ENCODE data around the gene RPL19.

Gene RPL19

DNA sequence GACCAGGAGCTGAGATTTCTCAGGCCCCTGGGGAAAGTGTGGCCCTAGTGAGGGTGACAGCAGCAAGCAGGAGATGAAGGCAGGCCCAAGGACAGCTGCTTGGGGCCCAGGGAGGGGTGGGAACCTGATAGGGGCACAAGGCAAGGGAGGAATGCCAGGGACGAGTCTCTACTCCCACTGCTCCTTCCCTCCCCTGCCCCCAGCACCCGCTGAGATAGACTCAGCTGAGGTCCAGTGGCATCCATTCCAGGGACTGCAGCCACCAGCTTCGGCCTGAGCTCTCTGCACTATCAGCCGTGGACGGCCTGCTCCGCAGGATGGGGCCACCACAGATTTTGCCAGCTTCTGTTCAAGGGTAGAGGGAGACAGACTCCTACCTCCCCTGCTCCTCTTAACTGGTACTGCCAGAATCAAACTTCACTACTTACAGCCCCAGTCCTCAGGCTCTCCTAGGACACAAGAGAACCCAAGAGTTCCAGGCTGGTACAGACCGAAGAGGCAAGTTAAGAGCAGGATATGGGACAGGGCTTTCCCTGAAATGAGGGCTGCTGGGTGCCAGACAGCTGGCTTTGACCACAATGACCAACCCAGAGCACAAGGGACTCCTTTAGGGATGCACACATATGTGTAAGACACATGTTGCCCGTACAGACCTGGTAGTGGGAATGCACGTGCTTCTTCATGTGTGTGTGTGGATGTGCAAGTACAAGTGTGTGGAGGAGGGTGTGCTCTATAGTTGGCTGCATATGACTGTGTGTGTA lies 8.2 kb upstream of the RPL19 start:
- Histone ChIP-seq H3K9ac (ENCODE audit: insufficient read length) (no peak overlapping the region), H3K9me3 (ENCODE audit: low read depth, low read length) (no peaks in the 10 kb centered on the region), H3K27ac (no peak overlapping the region), H3K36me3 (ENCODE audit: insufficient read depth, low read length) (no peaks in the 10 kb centered on the region; the same call in 1 of the 2 replicates), H3K4me3 (no peak overlapping the region)
- no peak for TF ChIP-seq EZH2 (IDR thresholded peaks at IDR 0.05)
- no peak for TF ChIP-seq FOXP2 (optimal IDR thresholded peaks at IDR 0.05; ENCODE audit: control extremely low read depth, extremely low read length, insufficient read depth)
- TF ChIP-seq POLR2AphosphoS5 (IDR thresholded peaks at IDR 0.05; ENCODE audit: borderline replicate concordance, low read depth, low read length), result no peak
- no peak for DNase-seq (ENCODE audit: low read depth, low spot score)

- no peak overlapping the region for H3K4me3 ChIP-seq
- no peaks in the 10 kb centered on the region for H3K9me3 ChIP-seq (ENCODE audit: low read depth, low read length)
- no peak overlapping the region for H3K9ac ChIP-seq (ENCODE audit: insufficient read length)
- no peak overlapping the region for H3K27ac ChIP-seq
- TF ChIP-seq EZH2 (IDR thresholded peaks at IDR 0.05), result no peak
- no peak for TF ChIP-seq POLR2AphosphoS5 (IDR thresholded peaks at IDR 0.05; ENCODE audit: borderline replicate concordance, low read depth, low read length)
- no peak for TF ChIP-seq FOXP2 (optimal IDR thresholded peaks at IDR 0.05; ENCODE audit: control extremely low read depth, extremely low read length, insufficient read depth)
- DNase-seq (ENCODE audit: low read depth, low spot score), result no peak
- no peaks in the 10 kb centered on the region; the same call in 1 of the 2 replicates for H3K36me3 ChIP-seq (ENCODE audit: insufficient read depth, low read length)
Measured at GRCh38 chr17:39192901-39193300, 7.2 kb upstream of the RPL19 start.

DNA sequence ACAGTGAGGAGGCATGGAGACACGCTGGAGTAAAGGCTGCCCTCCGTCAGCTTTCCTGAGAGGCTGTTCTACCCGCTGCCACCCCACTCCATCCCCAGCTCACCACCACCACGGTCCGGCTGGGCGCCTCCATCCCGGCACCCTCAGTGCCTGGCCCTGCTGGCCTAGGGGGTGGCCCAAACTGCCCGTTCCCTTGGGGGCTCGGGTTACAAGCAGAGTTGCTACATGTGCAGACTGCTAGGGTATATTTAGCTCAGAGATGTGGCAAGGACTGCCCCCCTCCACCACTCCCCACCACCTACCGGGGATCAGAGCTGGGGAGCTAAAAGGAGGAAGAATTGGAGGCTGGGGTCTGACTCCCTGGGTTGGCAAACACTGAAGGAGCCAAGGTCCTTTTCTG lies 6.7 kb upstream of the RPL19 start:
- H3K4me3 ChIP-seq, result no peak overlapping the region
- no peaks in the 10 kb centered on the region; the same call in 1 of the 2 replicates for H3K36me3 ChIP-seq (ENCODE audit: insufficient read depth, low read length)
- TF ChIP-seq FOXP2 (optimal IDR thresholded peaks at IDR 0.05; ENCODE audit: control extremely low read depth, extremely low read length, insufficient read depth) (no peak), POLR2AphosphoS5 (IDR thresholded peaks at IDR 0.05; ENCODE audit: borderline replicate concordance, low read depth, low read length) (no peak), EZH2 (IDR thresholded peaks at IDR 0.05) (no peak)
- H3K9ac ChIP-seq (ENCODE audit: insufficient read length), result no peak overlapping the region
- no peak overlapping the region for H3K27ac ChIP-seq
- DNase-seq (ENCODE audit: low read depth, low spot score), result no peak
- no peaks in the 10 kb centered on the region for H3K9me3 ChIP-seq (ENCODE audit: low read depth, low read length)

DNA sequence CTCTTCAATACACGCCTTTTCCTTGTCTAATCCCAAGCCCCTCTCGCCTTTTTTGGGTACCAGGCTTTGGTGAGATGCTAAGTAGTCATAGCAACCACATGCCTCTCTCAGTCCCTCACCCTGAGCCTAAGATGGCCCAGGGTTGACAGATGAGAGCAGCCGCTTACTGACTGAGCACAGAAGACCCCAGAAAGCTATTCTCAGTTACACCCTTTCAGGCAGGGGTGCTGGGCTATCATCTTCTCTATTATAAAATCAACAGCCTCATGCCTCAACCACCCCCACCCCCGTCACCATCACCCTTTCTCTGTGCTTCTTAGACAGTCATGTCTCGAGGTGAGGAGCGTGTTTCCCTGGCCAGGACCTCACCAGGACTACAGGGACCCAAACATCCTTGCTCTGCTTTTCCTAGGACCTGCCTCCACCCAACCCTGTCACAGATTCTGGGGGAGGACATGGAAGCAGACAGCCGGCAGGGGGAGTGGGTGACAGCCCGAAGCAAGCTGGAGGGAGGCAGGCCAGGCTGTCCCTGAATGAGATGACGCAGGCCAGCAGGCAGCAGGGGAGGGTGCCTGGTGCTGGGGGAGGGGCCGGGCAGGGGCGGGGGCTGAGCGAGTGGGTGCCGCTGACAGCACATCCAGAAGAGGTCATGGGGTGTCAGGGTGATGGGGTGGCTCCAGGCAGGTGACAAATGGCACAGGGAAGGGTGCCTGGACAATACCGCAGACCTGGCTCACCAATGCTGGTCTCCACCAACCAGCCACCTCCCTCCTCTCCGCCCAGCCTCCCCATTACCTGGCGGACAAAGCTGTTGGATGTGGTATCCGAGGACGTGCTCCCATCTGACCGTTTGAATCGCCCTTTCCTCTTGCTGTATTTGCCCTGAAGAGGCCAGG lies 5.7 kb upstream of the RPL19 start:
- Histone ChIP-seq H3K4me3 (no peak overlapping the region), H3K27ac (no peak overlapping the region), H3K9me3 (ENCODE audit: low read depth, low read length) (no peaks in the 10 kb centered on the region), H3K9ac (ENCODE audit: insufficient read length) (no peak overlapping the region), H3K36me3 (ENCODE audit: insufficient read depth, low read length) (no peaks in the 10 kb centered on the region; the same call in 1 of the 2 replicates)
- DNase-seq (ENCODE audit: low read depth, low spot score), result no peak
- no peak for TF ChIP-seq FOXP2 (optimal IDR thresholded peaks at IDR 0.05; ENCODE audit: control extremely low read depth, extremely low read length, insufficient read depth)
- no peak for TF ChIP-seq EZH2 (IDR thresholded peaks at IDR 0.05)
- no peak for TF ChIP-seq POLR2AphosphoS5 (IDR thresholded peaks at IDR 0.05; ENCODE audit: borderline replicate concordance, low read depth, low read length)

DNA sequence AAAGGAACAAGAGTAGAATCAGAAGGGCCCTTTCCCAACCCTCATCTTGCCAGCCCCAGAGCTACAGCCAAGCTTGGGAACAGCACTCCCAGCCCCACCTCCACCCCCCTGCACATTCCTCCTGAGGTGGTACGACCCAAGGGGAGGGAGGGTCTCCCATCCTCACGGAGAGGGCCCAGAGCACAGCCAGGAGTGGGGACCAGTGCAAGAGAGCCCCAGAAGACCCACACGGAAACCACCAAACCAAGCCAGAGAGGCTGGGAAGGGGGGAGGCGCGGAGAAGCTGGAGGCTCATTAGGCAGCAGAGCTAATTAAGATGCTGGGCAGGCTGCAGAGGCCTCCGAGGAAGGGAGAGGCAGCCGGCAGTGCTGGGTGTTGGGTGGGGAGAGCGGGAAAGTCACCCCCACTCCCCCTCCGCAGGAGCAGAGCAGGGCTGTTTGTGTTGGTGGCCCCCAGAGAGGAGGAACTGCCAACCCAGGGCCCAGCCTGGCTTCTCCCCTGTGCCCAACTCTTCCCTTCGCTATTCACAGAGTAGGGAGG lies 5.0 kb upstream of the RPL19 start:
- Histone ChIP-seq H3K36me3 (ENCODE audit: insufficient read depth, low read length) (no peaks in the 10 kb centered on the region; the same call in 1 of the 2 replicates), H3K9ac (ENCODE audit: insufficient read length) (no peak overlapping the region), H3K4me3 (no peak overlapping the region), H3K27ac (no peak overlapping the region), H3K9me3 (ENCODE audit: low read depth, low read length) (no peaks in the 10 kb centered on the region)
- TF ChIP-seq POLR2AphosphoS5 (IDR thresholded peaks at IDR 0.05; ENCODE audit: borderline replicate concordance, low read depth, low read length) (no peak), EZH2 (IDR thresholded peaks at IDR 0.05) (no peak), FOXP2 (optimal IDR thresholded peaks at IDR 0.05; ENCODE audit: control extremely low read depth, extremely low read length, insufficient read depth) (no peak)
- DNase-seq (ENCODE audit: low read depth, low spot score), result no peak

DNA sequence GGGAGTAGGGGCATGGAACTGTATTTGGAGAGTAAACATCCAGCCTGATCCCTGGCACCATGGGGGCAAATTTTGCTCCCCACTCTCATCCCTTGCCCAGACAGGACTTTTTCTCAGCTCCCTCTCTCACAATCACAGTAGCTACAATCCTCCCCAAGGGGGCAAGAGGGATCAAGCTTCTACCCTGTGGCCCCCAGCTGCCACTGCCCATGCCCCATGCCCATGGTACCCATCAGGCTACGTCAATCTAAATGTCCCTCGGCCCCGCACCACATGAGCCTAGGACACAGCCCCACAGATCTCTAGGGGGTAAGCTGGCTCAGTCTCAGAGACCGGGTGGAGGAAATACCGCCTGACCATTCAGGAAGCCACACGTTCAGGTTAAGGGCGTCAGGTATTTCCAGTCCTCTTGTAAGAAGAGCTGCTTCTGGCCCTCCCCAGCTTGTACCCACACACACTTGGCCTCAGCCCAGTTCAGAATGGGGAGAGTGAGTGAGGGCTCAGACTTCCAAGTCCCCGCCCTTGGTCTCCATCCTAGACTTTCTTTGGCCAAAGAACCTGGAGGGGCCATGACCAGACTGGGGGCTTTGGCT lies 4.4 kb upstream of the RPL19 start:
- no peak overlapping the region for H3K9ac ChIP-seq (ENCODE audit: insufficient read length)
- no peak overlapping the region for H3K4me3 ChIP-seq
- H3K36me3 ChIP-seq (ENCODE audit: insufficient read depth, low read length), result peaks cover 2% of the 10 kb centered on the region
- no peaks in the 10 kb centered on the region for H3K9me3 ChIP-seq (ENCODE audit: low read depth, low read length)
- H3K27ac ChIP-seq, result no peak overlapping the region
- no peak for DNase-seq (ENCODE audit: low read depth, low spot score)
- TF ChIP-seq EZH2 (IDR thresholded peaks at IDR 0.05), result no peak
- TF ChIP-seq POLR2AphosphoS5 (IDR thresholded peaks at IDR 0.05; ENCODE audit: borderline replicate concordance, low read depth, low read length), result no peak
- no peak for TF ChIP-seq FOXP2 (optimal IDR thresholded peaks at IDR 0.05; ENCODE audit: control extremely low read depth, extremely low read length, insufficient read depth)

DNA sequence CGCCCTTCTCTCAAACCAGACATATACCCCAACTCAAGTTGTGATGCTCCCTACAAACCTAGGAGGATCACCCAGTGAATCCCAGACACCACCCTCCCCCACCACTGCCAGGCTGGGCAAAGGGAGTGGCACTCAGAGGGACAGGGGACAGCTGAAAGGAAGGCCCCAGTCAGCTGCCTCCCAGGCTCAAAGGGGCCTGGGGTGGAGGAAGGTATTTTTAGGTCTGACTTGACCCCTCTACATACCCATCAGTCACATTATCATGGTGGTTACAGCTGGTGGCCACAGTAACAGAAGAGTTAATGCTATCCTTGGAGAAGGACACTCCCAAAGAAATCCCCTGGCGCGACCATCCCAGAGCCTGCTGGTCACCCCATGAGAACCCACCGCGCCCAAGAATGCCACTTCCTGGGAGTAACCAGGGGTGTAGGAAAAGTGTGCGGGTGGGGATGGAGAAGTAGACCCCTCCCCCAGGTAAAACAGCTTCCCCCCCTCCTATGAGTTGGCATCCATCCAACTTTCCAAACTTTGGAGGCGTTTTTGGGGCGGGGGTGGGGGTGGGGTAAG lies 3.8 kb upstream of the RPL19 start:
- Histone ChIP-seq H3K36me3 (ENCODE audit: insufficient read depth, low read length) (peaks cover 9% of the 10 kb centered on the region), H3K27ac (no peak overlapping the region), H3K9me3 (ENCODE audit: low read depth, low read length) (no peaks in the 10 kb centered on the region), H3K9ac (ENCODE audit: insufficient read length) (no peak overlapping the region), H3K4me3 (peak overlapping the region; percentile 90)
- TF ChIP-seq POLR2AphosphoS5 (IDR thresholded peaks at IDR 0.05; ENCODE audit: borderline replicate concordance, low read depth, low read length), result no peak
- TF ChIP-seq EZH2 (IDR thresholded peaks at IDR 0.05), result no peak
- TF ChIP-seq FOXP2 (optimal IDR thresholded peaks at IDR 0.05; ENCODE audit: control extremely low read depth, extremely low read length, insufficient read depth), result no peak
- no peak for DNase-seq (ENCODE audit: low read depth, low spot score)

All from SK-N-MC (cell line).